Activated CD4-positive, alpha-beta T cell treated with anti-CD3 and anti-CD28 coated beads, Interleukin-2, amount 10 ng/mL, durations not matched to agents 24 days and 14 days (primary cell): Measurements from ENCODE around the gene GPR132. TPM values are rescaled to one million over a fixed set of nuclear protein-coding genes. Genes with fewer than 3 reads are reported as not detected.

Experiments used
- DNase-seq: peaks from one replicate; pipeline ENCODE4 v3.0.0; 2022
- H3K27ac Mint-ChIP-seq: one replicate; pipeline ENCODE4 v1.8.0; 2022; ENCODE audit warnings: mild to moderate bottlenecking, mixed read lengths
- H3K27me3 Mint-ChIP-seq: one replicate; pipeline ENCODE4 v1.8.0; 2022; ENCODE audit warnings: mixed read lengths
- H3K36me3 Mint-ChIP-seq: one replicate; pipeline ENCODE4 v1.8.0; 2022; ENCODE audit warnings: low read depth, mild to moderate bottlenecking, mixed read lengths
- H3K4me1 Mint-ChIP-seq: one replicate; pipeline ENCODE4 v1.8.0; 2021; ENCODE audit warnings: mixed read lengths
- H3K4me3 Mint-ChIP-seq: one replicate; pipeline ENCODE4 v1.8.0; 2022; ENCODE audit warnings: mild to moderate bottlenecking, moderate library complexity, mixed read lengths
- H3K9me3 Mint-ChIP-seq: one replicate; pipeline ENCODE4 v1.8.0; 2021; ENCODE audit warnings: mixed read lengths
- intact Hi-C: fragments of 100-400 bp; cut with micrococcal nuclease; formaldehyde crosslinking; loops from one replicate; pipeline ENCODE4 v1.15.1; 2023
- total RNA-seq: library from RNA; stranded (reverse); gene quantifications from 2 replicates; pipeline ENCODE4 v1.2.3, GENCODE V29; 2022

GPR132 gene
- total RNA-seq, 1 donor from 2014 or later, result 31.5 TPM

DNA sequence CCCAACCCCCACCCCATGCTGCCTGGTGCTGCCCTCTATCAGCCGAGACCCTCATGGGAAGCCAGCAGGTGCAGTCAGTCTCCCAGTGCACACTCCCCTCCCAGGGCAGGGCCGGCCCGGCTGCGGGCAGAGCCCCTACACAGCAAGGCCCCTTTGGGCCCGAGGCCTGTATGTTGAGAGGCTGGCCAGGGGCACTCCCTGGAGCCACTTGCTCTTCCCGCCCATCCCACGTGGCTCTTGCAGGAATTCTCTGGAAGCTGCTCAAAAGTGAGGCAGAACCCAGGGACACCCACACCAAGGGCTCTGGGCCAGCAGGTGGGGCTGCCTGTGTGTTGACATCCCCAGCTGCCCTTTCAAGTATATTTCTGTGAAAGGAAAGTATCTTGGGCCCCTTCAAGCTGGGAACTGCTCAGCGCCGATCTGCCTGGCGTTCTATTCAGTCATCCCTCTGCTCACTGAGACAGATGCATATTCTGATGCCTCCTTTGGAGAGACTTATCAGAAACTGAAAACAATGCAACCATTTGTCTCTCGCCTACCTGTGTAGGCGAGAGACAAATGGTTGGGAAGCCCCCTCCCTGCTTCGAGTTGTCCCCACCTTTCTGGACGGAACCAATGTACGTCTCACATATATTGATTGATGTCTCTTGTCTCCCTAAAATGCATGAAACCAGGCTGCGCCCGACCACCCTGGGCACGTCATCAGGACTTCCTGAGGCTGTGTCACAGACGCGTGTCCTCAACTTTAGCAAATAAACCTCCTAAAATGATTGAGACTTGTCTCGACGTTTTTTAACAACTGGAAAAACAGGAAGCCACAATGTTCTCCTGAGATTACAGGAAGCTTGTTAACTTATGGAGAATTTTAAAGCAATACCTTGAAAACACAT is 6.0 kb downstream of the GPR132 start:
- intact Hi-C loops, result no loop called here
- peaks cover 26% of the 10 kb centered on the region for H3K36me3 Mint-ChIP-seq
- peak overlapping the region; percentile 96 for H3K27ac Mint-ChIP-seq
- peaks cover 43% of the 10 kb centered on the region for H3K4me1 Mint-ChIP-seq
- H3K9me3 Mint-ChIP-seq, result no peaks in the 10 kb centered on the region
- DNase-seq, result peak; percentile 79
- no peaks in the 10 kb centered on the region for H3K27me3 Mint-ChIP-seq
- H3K4me3 Mint-ChIP-seq, result peak overlapping the region; percentile 92

DNA sequence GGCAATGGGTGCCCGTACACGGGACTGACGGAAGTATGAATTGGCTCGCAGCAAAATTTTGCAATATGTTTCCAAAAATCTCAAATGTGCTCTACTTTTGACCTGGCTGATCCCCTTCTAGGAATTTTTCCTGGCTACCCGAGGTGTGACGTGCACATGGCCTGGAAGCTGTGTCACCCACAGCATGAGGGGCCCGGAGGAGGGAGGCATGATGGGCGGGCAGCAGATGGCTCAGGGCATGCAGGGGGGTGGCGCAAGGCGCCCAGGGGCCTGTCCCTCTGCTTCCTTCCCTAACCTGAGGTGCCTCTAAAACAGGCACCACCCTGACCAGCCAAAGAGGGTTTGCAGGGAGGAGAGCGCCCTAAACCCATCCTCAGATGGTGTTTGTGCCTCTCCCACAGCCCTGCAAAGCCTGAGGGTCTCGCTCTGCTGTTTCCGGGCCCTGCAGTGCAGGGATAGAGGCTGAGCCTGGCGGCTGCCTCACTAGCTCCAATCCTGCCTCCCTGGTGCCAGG is 6.7 kb downstream of the GPR132 start:
- peaks cover 42% of the 10 kb centered on the region for H3K4me1 Mint-ChIP-seq
- H3K4me3 Mint-ChIP-seq, result peak overlapping the region; percentile 17
- H3K27me3 Mint-ChIP-seq, result no peaks in the 10 kb centered on the region
- no peaks in the 10 kb centered on the region for H3K9me3 Mint-ChIP-seq
- peak overlapping the region; percentile 96 for H3K27ac Mint-ChIP-seq
- peaks cover 28% of the 10 kb centered on the region for H3K36me3 Mint-ChIP-seq
- intact Hi-C loops, result no loop called here
- DNase-seq, result no peak

DNA sequence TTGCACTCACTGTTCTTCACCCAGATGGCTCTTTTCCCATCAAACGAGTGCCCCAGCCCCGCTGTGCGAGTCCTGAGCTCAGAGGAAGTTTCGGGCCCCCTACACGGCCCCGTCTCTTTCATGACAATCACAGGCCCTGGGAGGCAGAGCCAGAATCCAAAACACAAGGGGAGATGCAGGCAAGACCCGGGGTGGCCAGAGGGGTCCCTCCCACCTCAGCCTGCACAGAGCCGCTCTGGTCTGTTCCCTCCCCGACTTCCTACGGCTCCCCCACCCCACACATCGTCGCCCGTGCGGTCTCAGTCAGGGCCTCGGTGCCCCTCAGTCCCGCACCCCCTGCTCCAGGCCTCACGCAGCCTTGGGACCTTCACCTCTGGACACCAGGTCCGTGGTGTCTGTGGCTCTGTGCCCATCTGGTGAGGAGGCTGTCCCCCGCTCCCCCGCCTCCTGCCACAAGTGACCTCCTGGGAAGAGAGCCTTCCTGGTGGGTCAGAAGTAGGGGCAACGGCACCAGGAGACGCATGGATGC is 8.9 kb downstream of the GPR132 start:
- Mint-ChIP-seq H3K27me3 (no peaks in the 10 kb centered on the region), H3K36me3 (peaks cover 33% of the 10 kb centered on the region), H3K4me3 (no peak overlapping the region), H3K27ac (no peak overlapping the region), H3K9me3 (no peaks in the 10 kb centered on the region), H3K4me1 (peaks cover 28% of the 10 kb centered on the region)
- DNase-seq, result no peak
- intact Hi-C loops, result no loop called here

DNA sequence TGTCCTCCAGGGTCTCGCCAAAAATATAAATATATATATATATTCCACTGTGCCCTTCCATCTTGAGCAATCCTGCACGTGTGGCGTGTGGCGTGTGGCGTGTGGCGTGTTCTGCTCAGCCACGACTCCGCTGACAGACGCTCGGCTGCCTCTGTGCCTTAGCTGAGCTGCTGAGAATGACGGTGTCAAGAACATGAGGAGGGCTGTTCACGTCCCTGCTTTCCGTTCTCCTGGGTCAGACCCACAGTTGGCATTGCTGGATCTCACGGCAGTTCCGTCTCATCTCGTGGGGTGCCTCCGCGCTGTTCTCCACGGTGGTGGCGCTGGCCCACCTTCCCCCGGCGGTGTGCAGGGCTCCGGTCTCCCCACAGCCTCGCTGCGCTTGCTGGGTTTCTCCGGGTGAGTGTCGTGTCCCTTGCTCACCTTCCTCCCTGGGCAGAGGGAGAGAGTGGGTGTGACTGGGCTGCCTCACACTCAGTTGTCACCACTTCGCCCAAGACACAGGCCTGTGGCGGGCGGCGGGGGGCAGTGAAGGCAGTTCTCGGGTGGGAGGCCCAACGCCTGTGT is 9.4 kb downstream of the GPR132 start:
- Mint-ChIP-seq H3K36me3 (peaks cover 37% of the 10 kb centered on the region), H3K27ac (no peak overlapping the region), H3K27me3 (no peaks in the 10 kb centered on the region), H3K9me3 (no peaks in the 10 kb centered on the region), H3K4me3 (no peak overlapping the region), H3K4me1 (peaks cover 28% of the 10 kb centered on the region)
- DNase-seq, result no peak
- intact Hi-C loops, result no loop called here

DNA sequence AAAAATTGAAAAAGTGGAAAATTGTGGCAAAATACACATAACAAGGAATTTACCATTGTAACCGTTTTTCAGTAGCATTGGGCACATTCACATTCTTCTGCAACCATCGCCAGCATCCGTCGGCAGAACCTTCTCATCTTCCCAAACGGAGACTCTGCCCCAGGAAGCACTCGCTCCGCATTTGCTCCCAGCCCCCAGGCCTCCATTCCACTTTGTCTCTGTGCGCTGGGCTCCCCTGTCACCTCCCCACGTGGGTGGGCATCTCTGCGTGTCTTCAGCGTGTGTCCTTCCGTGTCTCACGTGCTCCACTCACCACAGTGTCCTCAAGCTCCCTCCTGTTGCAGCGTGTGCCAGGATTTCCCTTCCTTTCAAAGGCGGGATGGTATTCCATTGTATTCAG is 9.9 kb downstream of the GPR132 start:
- H3K4me3 Mint-ChIP-seq, result no peak overlapping the region
- no peaks in the 10 kb centered on the region for H3K9me3 Mint-ChIP-seq
- H3K36me3 Mint-ChIP-seq, result peaks cover 37% of the 10 kb centered on the region
- peaks cover 24% of the 10 kb centered on the region for H3K4me1 Mint-ChIP-seq
- H3K27ac Mint-ChIP-seq, result no peak overlapping the region
- no peaks in the 10 kb centered on the region for H3K27me3 Mint-ChIP-seq
- DNase-seq, result no peak
- intact Hi-C loops, result no loop called here

DNA sequence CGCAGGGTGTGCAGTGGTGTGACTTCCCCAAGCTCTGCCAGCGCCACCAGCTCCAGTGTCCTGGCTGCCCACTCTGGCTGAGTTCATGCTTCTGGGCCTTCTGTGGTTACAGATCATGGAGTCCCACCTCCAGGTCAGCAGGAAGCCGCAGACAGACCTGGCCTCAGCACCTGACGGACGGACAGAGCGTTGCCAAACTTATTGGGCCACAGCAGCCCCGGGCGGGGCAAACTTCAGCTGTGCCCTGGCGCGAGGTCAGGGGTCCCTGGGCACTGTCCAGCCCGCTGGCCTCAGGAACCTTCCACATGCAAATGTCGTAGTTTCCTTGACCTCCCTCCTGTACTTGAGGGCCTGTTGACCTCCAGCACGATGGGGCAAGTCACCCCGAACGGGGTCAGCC is 11.2 kb downstream of the GPR132 start:
- peaks cover 10% of the 10 kb centered on the region for H3K4me1 Mint-ChIP-seq
- peaks cover 34% of the 10 kb centered on the region for H3K36me3 Mint-ChIP-seq
- H3K27ac Mint-ChIP-seq, result no peak overlapping the region
- no peaks in the 10 kb centered on the region for H3K27me3 Mint-ChIP-seq
- no peak for DNase-seq
- intact Hi-C loops, result no loop called here
- H3K9me3 Mint-ChIP-seq, result no peaks in the 10 kb centered on the region
- H3K4me3 Mint-ChIP-seq, result no peak overlapping the region

DNA sequence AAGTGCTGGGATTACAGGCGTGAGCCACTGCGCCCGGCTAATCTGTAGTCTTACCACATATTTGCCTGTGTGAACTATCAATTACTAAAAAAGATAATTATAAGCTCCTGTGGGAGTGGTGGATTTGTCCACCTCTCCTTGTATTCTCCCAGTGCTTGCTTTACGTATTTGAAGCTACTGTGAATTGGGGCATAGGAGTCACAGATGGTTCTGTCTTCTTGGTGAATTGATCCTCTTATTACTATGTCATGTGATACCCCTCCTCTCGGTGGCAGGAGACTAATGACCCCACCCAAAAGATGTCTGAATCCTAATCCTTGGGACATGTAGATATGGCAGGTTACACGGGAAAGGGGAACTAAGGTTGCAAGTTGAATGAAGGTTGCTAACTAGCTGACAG is 11.8 kb downstream of the GPR132 start:
- H3K27me3 Mint-ChIP-seq, result no peaks in the 10 kb centered on the region
- H3K4me3 Mint-ChIP-seq, result no peak overlapping the region
- peaks cover 35% of the 10 kb centered on the region for H3K36me3 Mint-ChIP-seq
- intact Hi-C loops, result no loop called here
- DNase-seq, result no peak
- H3K9me3 Mint-ChIP-seq, result no peaks in the 10 kb centered on the region
- no peak overlapping the region for H3K27ac Mint-ChIP-seq
- peaks cover 6% of the 10 kb centered on the region for H3K4me1 Mint-ChIP-seq

DNA sequence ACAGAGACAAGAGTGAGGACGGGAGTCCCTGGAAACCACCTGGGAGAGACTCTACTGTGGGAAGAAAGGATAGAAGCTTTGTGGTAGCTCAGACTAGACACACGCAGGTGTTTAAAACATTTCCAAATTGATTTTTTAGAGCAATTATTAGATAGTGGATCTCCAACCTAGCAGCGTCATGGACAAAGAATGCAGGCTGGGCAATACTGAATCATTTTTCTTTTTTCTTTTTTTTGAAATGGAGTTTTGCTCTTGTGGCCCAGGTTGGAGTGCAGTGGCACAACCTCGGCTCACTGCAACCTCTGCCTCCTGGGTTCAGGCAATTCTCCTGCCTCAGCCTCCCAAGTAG is 13.1 kb downstream of the GPR132 start:
- intact Hi-C loops, result no loop called here
- Mint-ChIP-seq H3K9me3 (no peaks in the 10 kb centered on the region), H3K27me3 (no peaks in the 10 kb centered on the region), H3K36me3 (peaks cover 29% of the 10 kb centered on the region), H3K4me3 (no peak overlapping the region), H3K4me1 (peaks cover 3% of the 10 kb centered on the region), H3K27ac (no peak overlapping the region)
- no peak for DNase-seq

DNA sequence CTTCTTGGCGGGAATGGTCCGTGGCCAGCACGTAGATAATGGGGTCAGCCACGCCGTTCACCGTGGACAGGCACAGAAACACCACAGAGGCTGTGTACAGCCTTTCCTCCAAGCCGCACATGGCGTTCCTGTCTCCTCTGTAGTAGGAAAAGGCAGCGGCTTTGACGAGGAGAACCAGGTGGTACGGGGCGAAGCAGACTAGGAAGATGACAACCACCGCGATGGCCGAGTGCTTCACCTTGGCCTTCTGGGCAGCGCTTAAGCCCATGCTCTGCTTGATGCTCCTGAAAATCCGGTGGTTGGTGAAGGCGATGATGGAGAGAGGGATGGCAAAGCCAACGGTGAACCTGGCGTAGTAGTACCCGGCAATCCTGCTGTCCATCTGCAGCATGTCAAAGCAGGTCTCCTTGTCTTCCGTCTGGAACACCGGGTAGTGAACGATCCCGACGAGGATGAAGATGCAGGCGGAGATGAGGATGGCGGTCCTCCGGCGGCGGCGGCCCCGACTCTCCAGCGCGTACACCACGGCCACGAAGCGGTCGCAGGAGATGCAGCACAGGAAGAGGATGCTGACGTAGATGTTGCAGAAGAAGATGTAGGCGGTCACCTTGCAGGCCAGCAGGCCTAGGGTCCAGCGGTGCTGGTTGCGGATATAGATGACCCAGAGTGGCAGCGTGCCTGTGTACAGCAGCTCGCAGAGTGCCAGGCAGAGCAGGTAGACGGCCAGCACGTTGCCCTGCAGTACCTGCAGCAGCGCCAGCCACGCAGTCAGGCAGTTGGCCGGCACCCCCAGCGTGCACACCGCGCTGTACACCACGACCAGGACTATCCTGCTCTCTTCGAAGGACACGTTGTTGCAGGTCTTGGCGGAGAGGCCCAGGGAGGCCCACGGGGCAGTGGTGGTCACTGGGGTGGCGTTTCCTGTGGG is 13.8 kb downstream of the GPR132 start:
- peaks cover 25% of the 10 kb centered on the region for H3K36me3 Mint-ChIP-seq
- intact Hi-C loops, result no loop called here

DNA sequence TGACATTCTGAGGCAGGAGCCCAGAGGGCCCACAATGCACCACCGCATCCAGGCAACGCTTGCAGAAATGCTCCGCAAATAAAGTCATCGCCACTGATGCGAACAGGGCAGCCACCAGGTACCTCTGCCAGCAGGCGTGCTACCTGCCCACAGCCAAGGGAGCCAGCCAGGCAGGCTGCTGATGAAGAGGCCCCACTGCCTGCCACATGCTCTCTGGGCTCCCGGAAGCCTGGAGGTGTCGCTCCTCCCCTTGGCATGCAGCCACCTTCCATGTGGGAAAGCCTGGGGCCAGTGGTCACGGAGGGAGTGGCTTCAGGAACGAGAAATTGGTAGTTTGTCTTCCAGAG is 14.7 kb downstream of the GPR132 start:
- no peak overlapping the region for H3K27ac Mint-ChIP-seq
- intact Hi-C loops, result no loop called here
- H3K4me3 Mint-ChIP-seq, result no peak overlapping the region
- peaks cover 27% of the 10 kb centered on the region for H3K36me3 Mint-ChIP-seq
- no peaks in the 10 kb centered on the region for H3K9me3 Mint-ChIP-seq
- DNase-seq, result no peak
- H3K27me3 Mint-ChIP-seq, result no peaks in the 10 kb centered on the region
- H3K4me1 Mint-ChIP-seq, result peaks cover 6% of the 10 kb centered on the region

More for the DNA sequence above, 13.8 kb downstream of the GPR132 start:
- Mint-ChIP-seq H3K27me3 (no peaks in the 10 kb centered on the region), H3K4me3 (no peak overlapping the region), H3K4me1 (peaks cover 3% of the 10 kb centered on the region), H3K27ac (no peak overlapping the region), H3K9me3 (no peaks in the 10 kb centered on the region)
- DNase-seq, result no peak

DNA sequence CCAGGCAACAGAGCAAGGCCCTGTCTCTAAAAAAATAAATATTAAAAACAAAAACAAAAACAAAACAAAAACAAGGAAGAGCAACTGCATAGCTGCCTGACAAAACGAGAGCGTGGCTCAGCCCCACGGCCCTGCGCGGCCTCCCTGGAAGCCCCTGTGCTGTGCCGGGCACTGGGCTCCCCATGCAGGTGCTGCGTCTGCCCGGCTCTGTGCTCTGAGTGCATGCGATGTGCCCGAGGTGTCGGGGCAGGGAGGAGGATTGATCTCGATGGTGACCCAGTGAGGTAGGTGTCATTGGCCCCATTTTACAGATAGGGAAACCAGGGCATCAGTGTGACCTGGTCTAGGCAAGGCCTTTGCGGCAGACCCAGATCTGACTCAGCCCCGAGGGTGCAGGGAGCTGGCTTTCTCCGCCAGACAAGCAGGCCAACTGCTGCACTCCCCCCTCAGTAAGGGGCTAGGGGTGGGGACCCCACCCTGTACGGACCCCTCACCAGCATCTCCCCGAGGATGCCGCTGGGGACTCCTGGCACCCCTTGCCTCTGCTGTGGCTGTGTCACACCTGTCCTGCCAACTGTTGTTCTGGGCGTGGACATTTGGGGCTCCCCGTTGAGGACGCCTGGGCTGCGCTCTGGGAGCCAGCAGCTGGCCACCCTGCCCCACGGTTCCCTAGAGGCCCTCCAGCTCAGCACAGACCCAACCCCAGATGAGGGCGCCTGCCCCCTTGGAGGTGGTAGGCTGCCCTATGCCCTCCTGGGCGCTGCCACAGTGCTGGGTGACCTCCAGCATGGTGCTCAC is 15.3 kb downstream of the GPR132 start:
- no peak overlapping the region for H3K4me3 Mint-ChIP-seq
- H3K4me1 Mint-ChIP-seq, result peaks cover 8% of the 10 kb centered on the region
- H3K27me3 Mint-ChIP-seq, result no peaks in the 10 kb centered on the region
- no peaks in the 10 kb centered on the region for H3K9me3 Mint-ChIP-seq
- no peak overlapping the region for H3K27ac Mint-ChIP-seq
- DNase-seq, result no peak
- intact Hi-C loops, result no loop called here
- peaks cover 24% of the 10 kb centered on the region for H3K36me3 Mint-ChIP-seq

DNA sequence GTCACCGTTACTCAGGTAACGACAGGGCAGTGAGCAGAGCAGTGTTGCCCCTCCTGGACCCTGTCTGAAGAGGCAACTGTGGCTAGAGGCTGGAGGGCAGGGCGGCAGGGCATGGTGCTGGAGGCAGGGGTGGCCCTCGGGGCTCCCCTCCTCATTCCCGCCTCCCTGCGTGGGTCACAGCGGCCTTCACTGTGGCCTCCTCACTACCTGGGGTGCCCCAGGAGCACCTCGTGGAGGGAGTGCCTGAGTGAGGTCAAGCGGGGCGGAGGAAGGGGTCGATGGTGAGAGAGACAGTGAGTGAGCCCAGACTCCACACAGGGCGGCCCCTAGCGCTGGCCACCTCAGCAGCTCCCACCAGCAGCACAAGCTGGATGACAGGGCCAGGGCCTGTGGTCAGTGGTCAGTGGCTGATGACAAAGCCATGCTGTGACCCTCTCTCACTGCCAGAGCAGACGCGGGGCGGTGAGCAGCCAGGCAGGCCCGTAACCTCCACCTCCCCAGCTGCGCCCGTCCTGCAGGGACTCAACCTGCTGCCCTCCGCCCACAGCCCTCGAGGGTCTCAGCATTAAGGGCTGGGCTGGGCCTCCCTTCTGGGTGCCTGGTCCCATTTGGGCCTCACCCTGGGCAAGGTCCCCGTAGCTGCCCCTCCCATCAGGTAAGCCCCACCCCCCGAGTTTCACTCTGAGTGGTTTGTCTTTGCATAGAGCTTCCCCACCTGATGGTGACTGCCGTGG is 17.8 kb downstream of the GPR132 start:
- intact Hi-C loops, result no loop called here
- peaks cover 3% of the 10 kb centered on the region for H3K27me3 Mint-ChIP-seq
- no peak overlapping the region for H3K4me3 Mint-ChIP-seq
- peaks cover 15% of the 10 kb centered on the region for H3K36me3 Mint-ChIP-seq
- H3K9me3 Mint-ChIP-seq, result no peaks in the 10 kb centered on the region
- DNase-seq, result no peak
- no peak overlapping the region for H3K27ac Mint-ChIP-seq
- peaks cover 9% of the 10 kb centered on the region for H3K4me1 Mint-ChIP-seq
